Right renal cortex interstitium (tissue), 3 donors: ENCODE measurements around the gene SGK1. TPM values are rescaled to one million over a fixed set of nuclear protein-coding genes. Genes with fewer than 3 reads are reported as not detected.

Source experiments
- DNase-seq, 3 donors: peaks; one replicate each; pipeline ENCODE4 v3.0.0-alpha.2; 2013; ENCODE audit warnings: low read depth in 3 of 3, low spot score in 2 of 3
- polyA plus RNA-seq, 3 donors: library from polyadenylated mRNA; unstranded; fragments of 120-200 nt; gene quantifications; one replicate each; pipeline ENCODE4 v1.2.1, GENCODE V29; 2013; ENCODE audit not compliant: insufficient read length in 3 of 3

SGK1 gene
- polyA plus RNA-seq, 3 donors = 94.1 to 112 (median 106) TPM

GRCh38 chr6:134173936-134174671 is 143.8 kb downstream of the SGK1 start:
- DNase-seq = peak in 1 of 3 donors; percentile 80

- DNase-seq = no peak
Measured at GRCh38 chr6:134173366-134173725, 144.6 kb downstream of the SGK1 start.

GRCh38 chr6:134172706-134173365 is 145.1 kb downstream of the SGK1 start:
- DNase-seq = no peak

GRCh38 chr6:134172020-134172705 is 145.7 kb downstream of the SGK1 start:
- DNase-seq = no peak

GRCh38 chr6:134171517-134171916 is 146.4 kb downstream of the SGK1 start:
- DNase-seq = no peak

- DNase-seq = no peak
Measured at GRCh38 chr6:134170844-134171243, 147.1 kb downstream of the SGK1 start.

- DNase-seq = no peak
Measured at GRCh38 chr6:134169871-134170486, 147.9 kb downstream of the SGK1 start.

- no peak for DNase-seq
Measured at GRCh38 chr6:134168590-134169208, 149.2 kb downstream of the SGK1 start.

- no peak for DNase-seq
Measured at GRCh38 chr6:134166511-134167261, 151.2 kb downstream of the SGK1 start.

GRCh38 chr6:134165561-134166201 is 152.2 kb downstream of the SGK1 start:
- DNase-seq = no peak

GRCh38 chr6:134164300-134164699 is 153.6 kb downstream of the SGK1 start:
- DNase-seq = no peak

GRCh38 chr6:134162932-134163331 is 155.0 kb downstream of the SGK1 start:
- no peak for DNase-seq

GRCh38 chr6:134161041-134161440 is 156.9 kb downstream of the SGK1 start:
- no peak for DNase-seq

- DNase-seq = no peak
Measured at GRCh38 chr6:134152767-134153485, 165.0 kb downstream of the SGK1 start.

- no peak for DNase-seq
Measured at GRCh38 chr6:134148566-134148965, 169.3 kb downstream of the SGK1 start.

- no peak for DNase-seq
Measured at GRCh38 chr6:134147034-134147533, 170.8 kb downstream of the SGK1 start.

GRCh38 chr6:134146268-134147033 is 171.5 kb downstream of the SGK1 start:
- no peak for DNase-seq

- no peak for DNase-seq
Measured at GRCh38 chr6:134145786-134146185, 172.1 kb downstream of the SGK1 start.
